Stimulated activated CD8-positive, alpha-beta memory T cell treated with anti-CD3 and anti-CD28 coated beads, Interleukin-15, amount 100 ng/mL, for 4 hours (primary cell): ENCODE results near the gene NLGN2.

Experiments
- DNase-seq, 2 donors: peaks; one replicate each; pipeline ENCODE4 v3.0.0-alpha.2; 2020; ENCODE audit warnings: low read depth in 2 of 2

NLGN2 gene

GRCh38 chr17:7466318-7466638 lies 58.6 kb downstream of the NLGN2 start:
- no peak for DNase-seq

- DNase-seq, result no peak
Measured at GRCh38 chr17:7466639-7467341, 59.1 kb downstream of the NLGN2 start.

- no peak for DNase-seq
Measured at GRCh38 chr17:7467498-7467897, 59.9 kb downstream of the NLGN2 start.

- no peak for DNase-seq
Measured at GRCh38 chr17:7468290-7468689, 60.6 kb downstream of the NLGN2 start.

- no peak for DNase-seq
Measured at GRCh38 chr17:7468804-7469389, 61.3 kb downstream of the NLGN2 start.
